Left ventricle myocardium inferior (tissue), 1 donor: ENCODE measurements around the gene CHST1. TPM values are rescaled to one million over a fixed set of nuclear protein-coding genes. Genes with fewer than 3 reads are reported as not detected.

Experiments used
- DNase-seq: peaks from one replicate; pipeline ENCODE4 v3.0.0-alpha.2; 2020
- H3K27ac ChIP-seq: fragments of 200-600 bp; replicated peaks from 2 replicates; pipeline ENCODE4 v1.8.0; 2021
- H3K27me3 ChIP-seq: fragments of 200-600 bp; 2 replicates; pipeline ENCODE4 v1.8.0; 2021; ENCODE audit warnings: low read depth
- H3K36me3 ChIP-seq: fragments of 200-600 bp; 2 replicates; pipeline ENCODE4 v1.8.0; 2021
- H3K4me1 ChIP-seq: fragments of 200-600 bp; 2 replicates; pipeline ENCODE4 v1.8.0; 2021
- H3K4me3 ChIP-seq: fragments of 200-600 bp; 2 replicates; pipeline ENCODE4 v1.8.0; 2021; ENCODE audit warnings: mild to moderate bottlenecking, moderate library complexity
- H3K9me3 ChIP-seq: fragments of 200-600 bp; replicated peaks from 2 replicates; pipeline ENCODE4 v1.8.0; 2021
- intact Hi-C: fragments of 100-400 bp; cut with micrococcal nuclease; formaldehyde crosslinking; loops from one replicate; pipeline ENCODE4 v1.11.0; 2022
- total RNA-seq: library from RNA; stranded (reverse); fragmentation: NEBNext Ultra II Directional; extraction: Animal tissue kit (Norgen Biotek cat#: 25700); gene quantifications from one replicate; pipeline ENCODE4 v1.2.1, GENCODE V29; 2021
- TF ChIP-seq, protein P1 (sequence below): fragments of 200-600 bp; IDR thresholded peaks from 2 replicates; pipeline ENCODE4 v1.8.0; 2021; ENCODE audit warnings: antibody characterized with exemption, mild to moderate bottlenecking, borderline replicate concordance
- donor health status: DM: no; HTN: yes; CAD: no; lungs with severe emphysema.

CHST1 gene
- total RNA-seq, 1 donor from 2014 or later, result 2.9 TPM

DNA sequence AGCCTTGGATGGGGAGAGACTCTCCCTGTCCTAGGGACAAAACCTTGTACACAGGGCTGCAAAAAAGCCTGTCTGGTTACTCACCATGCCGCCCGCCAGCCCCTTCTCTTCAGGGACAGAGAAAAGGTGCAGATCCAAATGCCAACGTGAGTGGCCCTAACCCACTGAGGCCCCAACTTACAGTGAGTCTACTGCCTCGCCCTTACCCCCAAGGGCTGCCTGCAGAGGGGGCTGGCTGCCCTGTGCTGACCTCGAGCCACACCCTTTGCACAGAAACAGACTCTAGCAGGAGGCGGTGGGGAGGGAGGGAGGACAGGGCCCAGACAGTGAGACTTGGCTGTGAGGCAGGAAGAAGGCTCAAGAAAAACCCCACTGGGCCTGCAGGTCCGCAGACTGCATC is 13.6 kb upstream of the CHST1 start:
- DNase-seq, result no peak
- intact Hi-C loops, result no loop called here
- TF ChIP-seq, protein P1, sequence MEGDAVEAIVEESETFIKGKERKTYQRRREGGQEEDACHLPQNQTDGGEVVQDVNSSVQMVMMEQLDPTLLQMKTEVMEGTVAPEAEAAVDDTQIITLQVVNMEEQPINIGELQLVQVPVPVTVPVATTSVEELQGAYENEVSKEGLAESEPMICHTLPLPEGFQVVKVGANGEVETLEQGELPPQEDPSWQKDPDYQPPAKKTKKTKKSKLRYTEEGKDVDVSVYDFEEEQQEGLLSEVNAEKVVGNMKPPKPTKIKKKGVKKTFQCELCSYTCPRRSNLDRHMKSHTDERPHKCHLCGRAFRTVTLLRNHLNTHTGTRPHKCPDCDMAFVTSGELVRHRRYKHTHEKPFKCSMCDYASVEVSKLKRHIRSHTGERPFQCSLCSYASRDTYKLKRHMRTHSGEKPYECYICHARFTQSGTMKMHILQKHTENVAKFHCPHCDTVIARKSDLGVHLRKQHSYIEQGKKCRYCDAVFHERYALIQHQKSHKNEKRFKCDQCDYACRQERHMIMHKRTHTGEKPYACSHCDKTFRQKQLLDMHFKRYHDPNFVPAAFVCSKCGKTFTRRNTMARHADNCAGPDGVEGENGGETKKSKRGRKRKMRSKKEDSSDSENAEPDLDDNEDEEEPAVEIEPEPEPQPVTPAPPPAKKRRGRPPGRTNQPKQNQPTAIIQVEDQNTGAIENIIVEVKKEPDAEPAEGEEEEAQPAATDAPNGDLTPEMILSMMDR, result no peak

DNA sequence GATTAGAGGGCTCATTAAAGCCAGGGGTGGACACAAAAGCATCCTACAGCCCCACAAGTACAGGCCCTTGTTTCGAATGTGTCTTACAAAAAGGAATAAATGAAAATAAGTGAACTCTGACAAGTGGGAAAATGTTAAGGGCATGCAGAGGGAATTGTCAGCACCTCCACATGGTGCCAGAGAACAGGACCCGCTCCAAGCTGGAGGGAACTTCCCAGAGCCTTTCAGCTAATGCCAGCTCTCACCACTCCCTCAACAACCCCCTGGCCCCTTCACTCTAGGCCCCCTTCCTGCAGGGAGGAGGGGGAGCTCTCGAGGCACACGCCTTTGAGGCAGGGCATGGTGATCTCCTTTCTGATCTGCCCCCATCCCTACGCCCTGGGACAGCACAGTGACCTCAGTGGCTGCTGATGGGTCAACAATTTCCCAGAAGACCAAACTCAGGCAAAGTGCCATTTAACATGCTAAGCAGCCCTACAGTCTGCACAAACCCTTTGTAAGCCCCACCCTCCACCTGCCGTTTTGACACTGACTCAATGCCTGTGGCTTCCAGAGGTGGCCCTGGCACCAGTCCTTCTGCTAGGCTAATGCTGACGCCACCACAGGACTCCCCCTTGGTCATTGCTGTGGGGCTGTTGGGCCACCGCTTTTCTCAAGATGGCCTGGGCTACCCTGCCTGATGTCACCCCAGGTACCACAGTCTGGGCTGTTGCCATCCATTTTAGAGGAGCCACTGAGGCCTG is 12.5 kb upstream of the CHST1 start:
- Histone ChIP-seq H3K36me3 (no peaks in the 10 kb centered on the region), H3K9me3 (no peaks in the 10 kb centered on the region), H3K4me1 (no peaks in the 10 kb centered on the region), H3K4me3 (no peak overlapping the region), H3K27me3 (no peaks in the 10 kb centered on the region), H3K27ac (no peak overlapping the region)
- intact Hi-C loops, result no loop called here
- TF ChIP-seq, protein P1, result no peak
- DNase-seq, result no peak

More for the DNA sequence above, 13.6 kb upstream of the CHST1 start:
- no peak overlapping the region for H3K4me3 ChIP-seq
- no peaks in the 10 kb centered on the region for H3K9me3 ChIP-seq
- no peaks in the 10 kb centered on the region for H3K27me3 ChIP-seq
- H3K36me3 ChIP-seq, result no peaks in the 10 kb centered on the region
- no peaks in the 10 kb centered on the region for H3K4me1 ChIP-seq
- no peak overlapping the region for H3K27ac ChIP-seq

- H3K36me3 ChIP-seq, result no peaks in the 10 kb centered on the region
- H3K9me3 ChIP-seq, result no peaks in the 10 kb centered on the region
- H3K4me1 ChIP-seq, result no peaks in the 10 kb centered on the region
- H3K4me3 ChIP-seq, result no peak overlapping the region
- no peak for DNase-seq
- no peaks in the 10 kb centered on the region for H3K27me3 ChIP-seq
- TF ChIP-seq, protein P1, result no peak
- intact Hi-C loops, result no loop called here
- no peak overlapping the region for H3K27ac ChIP-seq
Observed at GRCh38 chr11:45676522-45677095, 11.2 kb upstream of the CHST1 start.

GRCh38 chr11:45675646-45676045 is 10.2 kb upstream of the CHST1 start:
- H3K36me3 ChIP-seq, result no peaks in the 10 kb centered on the region
- TF ChIP-seq, protein P1, result no peak
- DNase-seq, result no peak
- no peak overlapping the region for H3K27ac ChIP-seq
- intact Hi-C loops, result no loop called here
- H3K4me1 ChIP-seq, result no peaks in the 10 kb centered on the region
- H3K9me3 ChIP-seq, result no peaks in the 10 kb centered on the region
- H3K4me3 ChIP-seq, result no peak overlapping the region
- no peaks in the 10 kb centered on the region for H3K27me3 ChIP-seq

DNA sequence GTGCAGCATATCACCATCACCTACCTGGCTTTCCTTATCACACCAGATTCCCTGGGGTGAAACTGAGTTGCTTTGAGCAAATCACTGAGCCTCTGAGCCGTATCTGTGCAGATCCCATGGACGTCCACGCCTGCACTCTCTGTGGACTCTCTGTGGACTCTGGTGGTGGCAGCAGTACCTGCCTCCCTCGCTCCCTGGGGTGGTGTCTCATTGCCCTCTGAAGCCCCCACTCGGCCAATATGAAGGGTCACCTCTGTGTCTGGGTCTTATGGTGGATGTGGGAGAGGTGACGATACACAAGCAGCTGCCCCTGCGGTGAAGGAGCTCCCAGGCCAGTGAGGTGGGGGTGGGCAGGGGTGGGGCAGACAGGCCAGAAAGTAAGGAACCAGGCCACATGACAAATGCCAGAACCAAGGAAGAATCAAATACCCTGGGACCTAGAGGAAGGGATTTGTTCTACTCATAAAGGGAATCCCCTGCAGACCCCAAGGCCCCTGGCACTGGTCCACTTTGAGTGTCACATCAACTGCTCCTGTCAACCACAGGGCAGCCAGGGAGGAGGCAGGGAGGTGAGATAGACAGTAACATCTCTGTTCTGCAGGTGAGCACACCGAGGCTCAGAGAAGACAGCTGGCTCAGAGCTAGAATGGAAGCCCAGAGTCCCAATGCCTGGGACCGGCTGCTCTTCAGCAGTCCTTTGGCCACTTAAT is 9.2 kb upstream of the CHST1 start:
- Histone ChIP-seq H3K36me3 (no peaks in the 10 kb centered on the region), H3K4me3 (no peak overlapping the region), H3K9me3 (no peaks in the 10 kb centered on the region), H3K27ac (no peak overlapping the region), H3K4me1 (no peaks in the 10 kb centered on the region), H3K27me3 (no peaks in the 10 kb centered on the region)
- DNase-seq, result no peak
- intact Hi-C loops, result no loop called here
- TF ChIP-seq, protein P1, result no peak
